ENCODE measurements around the gene CCNY.
"Not testable (repeated sequence)": the region's sequence is repeated elsewhere in the genome, so short reads cannot be mapped to it uniquely, and the experiment has no call there.

Gene CCNY

DNA sequence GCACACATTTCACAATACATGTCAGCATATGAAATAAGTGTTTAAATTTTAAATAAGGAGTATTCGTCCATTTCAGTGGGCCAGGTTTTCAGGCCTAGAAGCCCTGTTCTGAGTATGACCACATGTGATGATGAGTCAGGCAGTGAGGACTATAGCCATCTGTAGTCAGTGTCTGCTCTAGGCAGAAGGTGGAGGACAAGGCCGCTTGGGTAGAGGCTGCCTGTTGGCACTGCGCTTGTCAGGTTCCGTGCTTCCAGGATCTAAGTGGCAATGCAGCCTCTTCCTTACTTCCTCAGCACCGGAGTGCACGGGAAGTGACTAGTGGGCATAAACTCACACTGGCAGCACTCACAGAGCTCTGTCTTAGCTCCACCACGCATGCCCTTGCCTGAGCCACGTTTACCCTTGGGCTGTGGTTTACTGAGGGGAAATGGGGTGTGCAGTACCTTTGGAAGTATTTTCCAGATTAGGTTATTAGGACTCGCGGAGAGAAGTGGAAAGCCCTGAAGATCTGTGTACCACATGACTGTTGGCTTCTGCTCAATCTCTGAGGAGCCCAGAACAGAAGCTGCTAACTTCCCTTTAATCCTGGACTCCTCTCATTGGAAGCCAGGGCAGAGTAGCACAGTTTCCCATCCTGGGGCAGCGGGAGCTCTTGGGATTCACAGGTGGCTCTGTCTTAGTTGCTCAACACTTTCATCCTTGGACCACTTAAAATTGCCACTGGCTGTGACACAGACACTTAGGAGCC lies 181.3 kb downstream of the CCNY start:
- DNase-seq (ENCODE audit: low read depth in 2 of 2): no peak

GRCh38 chr10:35518187-35518586 lies 181.9 kb downstream of the CCNY start:
- not testable (repeated sequence) for DNase-seq (ENCODE audit: low read depth in 2 of 2)

DNA sequence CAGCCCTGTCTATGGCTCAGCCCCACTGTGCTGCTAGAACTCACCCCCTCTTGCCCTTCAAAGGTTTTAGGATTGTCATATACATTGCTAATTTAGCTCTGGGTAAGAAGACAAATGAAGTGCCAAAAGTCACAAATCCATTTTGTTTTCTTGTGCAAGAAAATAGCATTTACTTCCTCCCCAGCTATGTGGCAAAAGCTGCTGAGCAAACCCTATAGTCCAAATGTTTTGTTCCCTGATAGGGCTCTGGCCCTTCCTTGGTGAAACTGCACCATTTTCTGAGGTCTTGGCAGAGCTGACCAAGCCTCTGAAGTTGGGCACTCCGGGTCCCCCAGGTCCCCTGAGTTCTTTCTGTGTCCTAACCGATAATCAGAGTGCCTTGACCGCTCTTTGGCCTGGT lies 184.7 kb downstream of the CCNY start:
- DNase-seq (ENCODE audit: low read depth in 2 of 2): no peak

DNA sequence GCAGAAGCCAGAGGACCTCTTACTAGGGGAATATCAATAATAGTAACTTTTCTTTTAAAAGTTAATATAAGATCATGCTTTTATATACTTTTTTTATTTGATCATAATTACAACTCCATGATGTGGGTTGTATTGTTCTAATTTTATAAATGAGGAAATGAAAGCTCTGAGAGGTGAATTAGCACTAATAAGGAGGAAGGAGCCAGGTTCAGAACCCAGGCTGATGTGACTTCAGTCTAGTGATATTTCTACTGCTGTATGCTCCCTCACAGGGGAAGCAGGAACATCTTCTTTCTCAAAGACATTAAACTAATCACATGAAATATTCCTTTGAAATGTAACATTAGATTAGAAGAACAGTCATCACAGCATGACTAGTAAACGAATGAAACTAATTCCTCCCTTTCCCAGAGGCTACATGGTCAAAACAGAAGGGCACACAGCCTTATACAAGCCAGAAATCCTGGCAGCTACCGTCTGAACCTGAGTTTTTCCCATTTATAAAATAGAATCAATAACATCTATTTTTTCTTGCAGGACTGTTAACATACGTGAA lies 187.4 kb downstream of the CCNY start:
- no peak for DNase-seq (ENCODE audit: low read depth in 2 of 2)

DNA sequence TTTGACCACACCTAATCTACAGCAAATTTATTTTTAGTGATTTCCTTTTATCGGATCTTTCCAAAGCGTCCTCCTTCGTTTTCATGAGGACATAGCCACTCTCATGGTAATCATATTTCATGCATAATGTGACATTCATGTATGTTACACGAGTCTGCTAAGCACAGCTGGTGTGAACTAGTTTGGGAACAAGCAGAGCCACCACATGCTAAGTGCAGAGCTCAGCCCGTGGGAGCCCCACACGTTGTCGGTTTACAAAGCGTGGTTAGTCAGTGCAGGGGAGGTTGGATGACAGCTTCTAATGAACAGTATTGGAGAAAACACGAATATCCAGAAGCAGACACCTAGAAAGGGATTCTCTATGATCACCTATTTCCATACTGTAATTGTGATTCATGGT lies 190.4 kb downstream of the CCNY start:
- no peak for DNase-seq (ENCODE audit: low read depth in 2 of 2)

DNA sequence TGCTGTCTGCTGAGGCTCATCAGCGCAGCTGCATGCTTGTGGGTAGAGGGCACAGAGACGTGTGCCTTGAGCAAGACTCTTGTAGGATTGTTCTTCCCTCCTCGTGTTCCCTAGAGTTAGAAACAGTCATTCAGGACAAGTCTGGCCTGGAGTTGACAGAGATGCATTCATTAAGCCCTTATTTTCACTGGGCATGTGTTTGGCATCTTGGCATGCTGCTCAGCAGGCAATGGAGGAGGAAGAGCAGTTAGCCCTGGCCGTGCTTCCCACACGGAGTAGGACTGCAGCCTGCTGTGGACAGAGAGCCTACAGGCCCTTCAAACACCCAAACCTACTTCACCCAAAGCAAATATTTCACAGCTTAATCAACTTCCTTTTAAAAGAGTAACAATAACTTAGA lies 195.8 kb downstream of the CCNY start:
- DNase-seq (ENCODE audit: low read depth in 2 of 2): no peak

- DNase-seq (ENCODE audit: low read depth in 2 of 2): no peak
Observed at GRCh38 chr10:35533565-35533964, 197.3 kb downstream of the CCNY start.

DNA sequence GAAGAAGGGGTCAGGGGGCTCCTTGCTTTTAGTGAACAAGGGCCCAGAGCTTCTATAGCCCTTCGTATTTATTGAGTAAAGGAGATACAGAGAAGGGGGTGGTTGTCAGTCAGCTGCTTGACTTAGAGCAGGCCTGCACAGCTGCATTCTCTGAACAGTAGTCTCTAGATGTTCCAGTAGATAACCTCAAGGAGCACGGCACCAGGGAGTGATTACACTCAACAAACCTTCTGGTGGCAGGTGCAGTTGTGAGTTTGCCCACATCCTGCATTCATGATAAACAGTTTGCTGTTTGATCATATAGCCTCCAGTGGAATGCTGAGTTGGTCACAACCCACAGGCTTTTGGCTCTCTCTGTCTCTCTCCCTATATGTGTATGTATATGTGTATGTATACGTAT lies 198.8 kb downstream of the CCNY start:
- DNase-seq (ENCODE audit: low read depth in 2 of 2): no peak

DNA sequence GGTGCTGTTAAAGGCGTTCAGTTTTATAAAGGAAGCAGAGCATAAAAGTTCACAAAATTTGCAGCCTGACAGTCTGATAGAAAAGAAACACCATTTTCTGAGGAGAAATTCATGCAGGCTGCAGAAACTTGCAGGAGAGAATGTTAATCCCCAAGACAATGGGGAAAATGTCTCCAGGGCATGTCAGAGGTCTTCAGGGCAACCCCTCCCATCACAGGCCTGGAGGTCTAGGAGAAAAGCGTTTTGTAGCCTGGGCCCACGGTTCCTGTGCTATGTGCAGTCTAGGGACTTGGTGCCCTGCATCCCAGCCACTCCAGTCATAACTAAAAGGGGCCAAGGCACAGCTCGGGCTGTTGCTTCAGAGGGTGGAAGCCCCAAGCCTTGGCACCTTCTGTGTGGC lies 200.5 kb downstream of the CCNY start:
- no peak for DNase-seq (ENCODE audit: low read depth in 2 of 2)

DNA sequence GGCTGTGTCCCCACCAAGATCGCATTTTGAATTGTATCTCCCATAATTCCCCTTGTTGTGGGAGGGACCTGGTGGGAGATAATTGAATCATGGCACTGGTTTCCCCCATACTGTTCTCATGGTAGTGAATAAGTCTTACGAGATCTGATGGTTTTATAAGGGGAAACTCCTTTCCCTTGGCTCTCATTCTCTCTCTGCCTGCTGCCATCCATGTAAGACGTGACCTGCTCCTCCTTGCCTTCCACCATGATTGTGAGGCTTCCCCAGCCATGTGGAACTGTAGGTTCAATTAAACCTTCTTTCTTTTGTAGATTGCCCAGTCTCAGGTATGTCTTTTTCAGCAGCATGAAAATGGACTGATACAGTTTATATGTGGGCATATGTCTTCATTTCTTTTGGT lies 201.6 kb downstream of the CCNY start:
- DNase-seq (ENCODE audit: low read depth in 2 of 2): not testable (repeated sequence)

DNA sequence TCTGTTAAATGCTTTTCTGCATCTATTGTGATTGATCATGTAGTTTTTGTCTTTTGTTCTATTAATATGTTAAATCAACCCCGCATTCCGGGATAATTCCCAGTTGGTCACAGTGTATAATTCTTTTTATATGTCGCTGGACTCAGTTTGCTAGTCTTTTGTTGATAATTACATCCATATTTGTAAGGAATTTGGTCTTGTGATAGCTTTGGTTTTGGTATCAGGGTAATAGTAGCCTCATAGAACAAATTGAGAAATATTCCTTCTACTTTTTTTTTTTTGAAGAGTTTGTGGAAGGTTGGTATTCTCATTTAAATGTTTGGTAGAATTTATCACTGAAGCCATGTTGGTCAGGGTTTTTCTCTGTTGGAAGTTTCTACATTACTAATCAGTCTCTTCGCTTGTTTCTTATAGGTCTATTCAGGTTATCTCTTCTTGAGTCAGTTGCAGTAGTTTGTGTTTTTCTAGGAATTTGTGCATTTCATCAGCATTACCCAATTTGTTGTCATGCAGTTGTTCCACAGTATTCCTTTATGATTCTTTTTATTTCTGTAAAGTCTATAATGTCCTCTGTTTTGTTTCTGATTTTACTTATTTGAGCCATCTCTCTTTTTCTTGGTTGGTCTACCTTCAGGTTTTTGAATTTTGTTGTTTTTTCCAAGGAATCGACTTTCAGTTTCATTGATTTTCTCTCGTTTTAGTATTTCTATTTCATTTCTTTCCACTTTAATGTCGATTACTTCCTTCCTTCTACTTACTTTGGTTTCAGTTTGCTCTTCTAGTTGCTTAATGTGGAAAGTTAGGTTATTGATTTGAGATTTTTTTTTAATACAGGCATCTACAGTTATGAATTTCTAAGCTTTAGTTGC lies 204.2 kb downstream of the CCNY start:
- no peak for DNase-seq (ENCODE audit: low read depth in 2 of 2)

DNA sequence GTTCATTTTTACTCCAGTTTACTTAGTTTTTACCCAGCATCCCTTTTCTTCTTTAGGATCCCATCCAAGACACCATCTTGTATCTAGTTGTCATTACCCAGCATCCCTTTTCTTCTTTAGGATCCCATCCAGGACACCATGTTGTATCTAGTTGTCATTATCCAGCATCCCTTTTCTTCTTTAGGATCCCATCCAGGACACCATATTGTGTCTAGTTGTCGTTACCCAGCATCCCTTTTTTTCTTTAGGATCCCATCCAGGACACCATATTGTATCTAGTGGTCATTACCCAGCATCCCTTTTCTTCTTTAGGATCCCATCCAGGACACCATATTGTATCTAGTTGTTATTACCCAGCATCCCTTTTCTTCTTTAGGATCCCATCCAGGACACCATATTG lies 205.4 kb downstream of the CCNY start:
- DNase-seq (ENCODE audit: low read depth in 2 of 2): no peak

DNA sequence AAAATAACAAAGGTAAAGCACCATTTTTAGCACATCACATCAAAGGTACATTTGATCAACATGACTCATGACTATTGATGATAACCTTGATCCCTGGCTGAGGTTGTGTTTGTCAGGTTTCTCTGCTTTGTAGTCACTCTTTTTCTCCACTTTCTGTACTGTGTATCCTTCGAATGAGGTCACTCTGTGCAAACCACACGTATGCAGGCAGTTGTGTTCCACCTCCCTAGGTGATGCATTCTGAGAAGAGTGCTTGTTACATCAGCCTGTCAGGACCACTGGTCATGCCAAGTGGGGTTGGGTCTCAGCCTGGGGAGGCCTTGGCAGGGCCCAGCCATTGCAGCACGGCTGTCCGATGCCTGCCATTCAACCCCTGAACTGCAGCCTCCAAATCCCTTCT lies 206.0 kb downstream of the CCNY start:
- DNase-seq (ENCODE audit: low read depth in 2 of 2): no peak

DNA sequence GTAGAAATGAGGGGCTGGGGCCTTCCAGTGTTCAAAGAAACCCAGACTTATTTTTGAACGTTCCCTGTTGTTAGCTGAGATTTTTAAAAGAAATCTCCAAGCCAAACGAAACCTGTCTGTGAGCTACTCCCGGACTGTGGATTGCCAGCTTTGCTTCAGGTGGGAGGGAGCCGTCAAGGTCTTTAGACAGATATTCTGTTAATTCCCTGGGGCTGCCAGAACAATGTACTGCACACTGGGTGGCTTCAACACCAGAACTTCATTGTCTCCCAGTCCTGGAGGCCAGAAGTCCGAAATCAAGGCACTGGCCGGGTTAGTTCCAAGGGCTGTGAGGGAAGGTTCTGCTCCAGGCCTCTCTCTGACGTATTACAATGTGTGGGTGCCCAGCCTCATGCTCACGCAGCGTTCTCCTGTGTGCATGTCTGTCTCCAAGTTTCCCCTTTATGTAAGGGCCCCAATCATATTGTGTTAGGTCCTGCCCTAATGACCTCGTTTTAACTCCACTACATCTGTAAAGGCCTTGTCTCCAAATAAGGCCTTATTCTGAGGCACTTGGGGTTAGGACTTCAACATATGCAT lies 208.9 kb downstream of the CCNY start:
- DNase-seq (ENCODE audit: low read depth in 2 of 2): no peak

DNA sequence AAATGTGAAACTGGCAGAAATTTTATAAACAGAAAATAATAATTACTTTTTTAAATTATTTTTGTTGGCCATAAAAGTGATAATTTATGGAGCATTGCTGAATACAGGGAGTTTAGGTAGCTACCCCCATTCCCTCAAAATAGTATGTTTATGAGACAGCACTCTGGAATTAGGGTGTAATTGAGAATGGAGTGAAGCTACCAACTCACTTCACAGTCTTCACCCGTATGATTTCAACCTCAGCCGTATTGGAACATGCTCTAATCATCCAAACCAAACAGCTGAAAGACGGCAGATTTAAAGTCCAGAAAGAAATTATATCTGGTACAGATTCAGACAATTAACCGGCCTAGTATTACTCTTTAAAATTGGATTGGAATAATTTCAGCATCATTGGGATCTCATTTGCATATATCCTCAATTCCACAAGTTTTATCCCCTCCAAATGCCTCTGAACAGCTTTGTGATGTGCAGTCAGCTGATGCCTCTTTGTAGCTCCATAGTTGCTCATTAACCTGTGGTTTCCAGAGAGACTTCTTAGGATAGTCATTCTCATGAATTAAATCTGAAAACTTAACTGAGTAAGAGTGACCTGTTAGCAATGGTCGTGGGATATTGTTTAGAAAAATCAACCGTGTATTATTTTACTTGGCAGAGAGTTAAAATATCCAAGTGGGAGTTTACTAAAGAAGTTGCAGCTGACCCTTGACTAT lies 209.7 kb downstream of the CCNY start:
- no peak for DNase-seq (ENCODE audit: low read depth in 2 of 2)

- no peak for DNase-seq (ENCODE audit: low read depth in 2 of 2)
Observed at GRCh38 chr10:35546824-35547225, 210.5 kb downstream of the CCNY start.

GRCh38 chr10:35552650-35553342 lies 216.5 kb downstream of the CCNY start:
- DNase-seq (ENCODE audit: low read depth in 2 of 2): no peak

GRCh38 chr10:35554036-35554435 lies 217.7 kb downstream of the CCNY start:
- DNase-seq (ENCODE audit: low read depth in 2 of 2): no peak

- DNase-seq (ENCODE audit: low read depth in 2 of 2): no peak
Observed at GRCh38 chr10:35554461-35555056, 218.2 kb downstream of the CCNY start.

DNA sequence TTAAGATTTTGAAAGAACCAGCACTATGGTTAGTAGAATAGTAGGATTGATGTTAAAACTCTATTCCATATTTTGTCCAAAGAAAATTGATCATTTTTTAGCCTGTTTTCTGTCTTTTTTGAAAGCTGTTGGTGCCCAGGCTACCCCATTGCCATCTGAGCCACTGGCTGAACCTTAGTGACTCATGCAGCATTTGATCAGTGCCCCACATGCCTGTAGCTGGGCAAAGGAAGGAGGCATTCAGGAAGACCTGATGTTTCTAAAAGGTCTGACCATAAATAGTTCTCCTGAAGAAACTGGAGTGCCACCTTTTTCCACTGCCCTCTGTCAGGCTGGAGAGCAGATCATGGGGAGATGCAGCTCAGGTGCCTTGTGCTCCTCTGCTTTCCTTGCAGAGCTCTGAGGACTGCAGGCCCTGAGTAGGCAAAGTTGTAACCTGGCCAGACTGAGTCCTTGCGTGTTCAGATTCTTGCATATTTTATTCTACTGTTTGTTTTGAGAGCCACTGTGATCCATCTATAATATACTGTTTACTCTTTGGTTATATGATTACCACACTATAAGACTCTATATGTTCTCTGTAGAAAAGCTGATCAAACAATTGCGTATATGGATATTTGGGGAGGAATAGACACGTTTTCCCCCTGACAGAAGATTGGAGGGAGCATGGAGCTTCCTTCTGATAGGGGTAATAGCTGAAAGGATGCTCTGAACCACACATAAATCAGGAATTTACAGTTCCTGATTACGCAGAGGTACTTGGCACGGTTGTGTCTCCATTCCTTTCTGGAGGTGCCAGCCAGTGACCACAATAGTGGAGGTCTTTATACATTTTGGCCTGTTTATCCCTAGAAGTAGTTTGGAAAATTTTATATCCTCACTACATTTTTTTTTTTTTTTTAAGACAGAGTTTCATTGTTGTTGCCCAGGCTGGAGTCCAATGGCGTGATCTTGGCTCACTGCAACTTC lies 219.9 kb downstream of the CCNY start:
- no peak for DNase-seq (ENCODE audit: low read depth in 2 of 2)
